Activated naive CD4-positive, alpha-beta T cell treated with anti-CD3 and anti-CD28 coated beads, Interleukin-2, amount 50 U/mL, for 72 hours (primary cell): Measurements from ENCODE around the gene CDK5RAP2. TPM values are rescaled to one million over a fixed set of nuclear protein-coding genes. Genes with fewer than 3 reads are reported as not detected.

Experiments used
- ATAC-seq, 2 donors: fragments of 150-1000 bp; cut with Tn5 transposase; 2 replicates each; pipeline ENCODE4 v1.10.0; 2021; ENCODE audit warnings: mild to moderate bottlenecking in 2 of 2, moderate library complexity in 2 of 2
- DNase-seq, 2 donors: peaks; one replicate each; pipeline ENCODE4 v3.0.0; 2021 to 2022; ENCODE audit warnings: low spot score in 2 of 2
- H3K27ac Mint-ChIP-seq, 2 donors: one replicate each; pipeline ENCODE4 v1.8.0; 2022; ENCODE audit warnings: mild to moderate bottlenecking in 2 of 2, mixed read lengths in 2 of 2
- H3K36me3 Mint-ChIP-seq, 2 donors: one replicate each; pipeline ENCODE4 v1.8.0; 2022; ENCODE audit warnings: mixed read lengths in 2 of 2
- H3K9me3 Mint-ChIP-seq, 2 donors: one replicate each; pipeline ENCODE4 v1.8.0; 2022; ENCODE audit warnings: mixed read lengths in 2 of 2
- total RNA-seq, 2 donors: library from RNA; stranded (reverse); gene quantifications; one replicate each; pipeline ENCODE4 v1.2.3, GENCODE V29; 2022

The CDK5RAP2 gene
- total RNA-seq, 2 donors from 2014 or later, result 85.9 to 128 TPM

DNA sequence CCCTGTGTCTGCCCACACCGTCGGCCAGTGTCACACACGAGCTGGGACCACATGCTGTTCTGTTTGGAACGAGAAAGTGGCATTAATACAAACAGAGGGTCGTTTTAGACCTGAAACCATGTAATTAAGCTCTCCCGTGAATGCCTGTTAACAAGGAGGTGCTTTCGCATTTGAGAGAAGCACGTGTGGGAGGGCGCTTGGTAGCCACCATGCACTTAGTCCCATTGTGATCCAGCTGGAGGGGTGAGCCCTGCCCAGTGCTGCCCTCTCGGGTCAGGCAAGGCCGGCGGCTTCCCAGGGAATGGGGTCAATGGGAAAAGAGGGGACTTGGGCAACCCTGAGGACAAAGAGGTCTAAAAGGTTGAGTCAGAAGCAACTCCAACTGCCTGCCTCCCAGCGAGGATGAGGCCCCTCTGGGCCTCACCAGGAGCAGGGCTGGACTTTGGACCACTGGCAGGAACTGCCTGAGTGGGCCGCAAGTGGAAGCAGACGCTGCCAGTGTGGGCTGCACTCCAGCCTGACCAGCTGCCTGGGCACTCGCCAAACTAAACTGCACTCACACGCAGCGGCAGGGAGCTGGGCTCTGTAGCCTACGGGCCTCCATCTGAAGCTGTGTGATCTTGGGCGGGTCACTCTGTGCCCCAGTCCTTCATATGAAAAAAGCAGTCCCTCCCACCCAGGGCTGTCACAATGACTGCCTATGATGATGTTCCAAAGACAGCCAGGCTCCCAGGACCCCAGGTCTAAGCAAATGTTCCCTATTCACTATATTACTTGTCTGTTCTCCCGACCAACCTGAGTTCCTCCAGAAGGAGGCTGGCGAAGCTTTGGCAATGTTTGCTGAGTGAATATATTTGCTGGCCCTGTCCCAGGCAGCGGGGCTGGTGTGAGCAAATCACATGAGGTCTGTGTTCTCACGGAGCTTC, 195.7 kb downstream of the CDK5RAP2 start:
- ATAC-seq, result no peak
- no peak for DNase-seq
- peaks cover 0 to 6% of the 10 kb centered on the region in 2 donors for H3K36me3 Mint-ChIP-seq
- H3K27ac Mint-ChIP-seq, result no peak overlapping the region
- peaks cover 0 to 5% of the 10 kb centered on the region in 2 donors for H3K9me3 Mint-ChIP-seq

GRCh38 chr9:120383611-120383998, 196.4 kb downstream of the CDK5RAP2 start:
- ATAC-seq (no peak), DNase-seq (no peak)
- Mint-ChIP-seq H3K27ac (no peak overlapping the region), H3K9me3 (peaks cover 3 to 7% of the 10 kb centered on the region in 2 donors), H3K36me3 (peaks cover 3 to 10% of the 10 kb centered on the region in 2 donors)

GRCh38 chr9:120382453-120382852, 197.5 kb downstream of the CDK5RAP2 start:
- ATAC-seq, result no peak
- Mint-ChIP-seq H3K9me3 (peaks cover 11 to 15% of the 10 kb centered on the region in 2 donors), H3K36me3 (peaks cover 14 to 17% of the 10 kb centered on the region in 2 donors), H3K27ac (no peak overlapping the region)
- DNase-seq, result no peak

GRCh38 chr9:120381839-120382238, 198.1 kb downstream of the CDK5RAP2 start:
- ATAC-seq (no peak), DNase-seq (no peak)
- H3K27ac Mint-ChIP-seq, result peak overlapping the region in 1 of 2 donors; percentile 26
- H3K36me3 Mint-ChIP-seq, result peaks cover 17% of the 10 kb centered on the region in 2 donors
- peaks cover 11 to 19% of the 10 kb centered on the region in 2 donors for H3K9me3 Mint-ChIP-seq

GRCh38 chr9:120379611-120380010, 200.4 kb downstream of the CDK5RAP2 start:
- Mint-ChIP-seq H3K9me3 (peaks cover 14 to 24% of the 10 kb centered on the region in 2 donors), H3K36me3 (peaks cover 17% of the 10 kb centered on the region in 2 donors), H3K27ac (no peak overlapping the region)
- peak in 1 of 2 donors; percentile 4 for DNase-seq
- no peak for ATAC-seq

GRCh38 chr9:120378680-120379079, 201.3 kb downstream of the CDK5RAP2 start:
- no peak overlapping the region for H3K27ac Mint-ChIP-seq
- H3K9me3 Mint-ChIP-seq, result peaks cover 14 to 24% of the 10 kb centered on the region in 2 donors
- peaks cover 17% of the 10 kb centered on the region in 2 donors for H3K36me3 Mint-ChIP-seq
- no peak for DNase-seq
- no peak for ATAC-seq

GRCh38 chr9:120377268-120378159, 202.5 kb downstream of the CDK5RAP2 start:
- H3K27ac Mint-ChIP-seq, result no peak overlapping the region
- ATAC-seq, result no peak
- peaks cover 14 to 24% of the 10 kb centered on the region in 2 donors for H3K9me3 Mint-ChIP-seq
- peaks cover 17% of the 10 kb centered on the region in 2 donors for H3K36me3 Mint-ChIP-seq
- peak in 1 of 2 donors; percentile 31 for DNase-seq

DNA sequence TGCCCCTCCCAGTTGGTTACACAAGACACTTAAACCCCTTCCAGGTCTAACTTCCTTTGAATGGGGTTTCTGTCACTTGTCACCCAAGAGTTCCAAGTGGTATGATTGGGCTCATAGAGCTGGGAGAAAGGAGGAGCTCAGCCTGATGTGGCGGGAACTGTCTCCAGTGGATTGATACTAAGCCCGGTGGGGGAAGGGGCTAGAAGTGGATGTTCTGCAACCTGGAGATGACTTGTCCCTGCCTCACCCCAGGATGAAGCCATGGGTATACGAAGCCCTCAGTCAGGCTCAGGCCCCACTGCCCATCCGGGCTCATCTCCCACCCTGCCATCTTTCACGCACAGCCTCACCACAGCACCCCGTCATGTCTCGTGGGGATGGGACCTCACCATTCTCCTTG, 203.9 kb downstream of the CDK5RAP2 start:
- no peak for ATAC-seq
- DNase-seq, result no peak
- Mint-ChIP-seq H3K9me3 (peaks cover 14 to 22% of the 10 kb centered on the region in 2 donors), H3K36me3 (peaks cover 11 to 17% of the 10 kb centered on the region in 2 donors), H3K27ac (peak overlapping the region in 1 of 2 donors; percentile 3)

- peak in 1 of 2 donors; percentile 26 for DNase-seq
- Mint-ChIP-seq H3K9me3 (peaks cover 14 to 19% of the 10 kb centered on the region in 2 donors), H3K36me3 (peaks cover 11 to 17% of the 10 kb centered on the region in 2 donors), H3K27ac (no peak overlapping the region)
- no peak for ATAC-seq
Observed at GRCh38 chr9:120375316-120375715, 204.7 kb downstream of the CDK5RAP2 start.

- H3K9me3 Mint-ChIP-seq, result peaks cover 14 to 19% of the 10 kb centered on the region in 2 donors
- no peak overlapping the region for H3K27ac Mint-ChIP-seq
- DNase-seq, result peak in 1 of 2 donors; percentile 30
- ATAC-seq, result no peak
- H3K36me3 Mint-ChIP-seq, result peaks cover 11 to 17% of the 10 kb centered on the region in 2 donors
Observed at GRCh38 chr9:120374817-120375216, 205.2 kb downstream of the CDK5RAP2 start.

- Mint-ChIP-seq H3K27ac (no peak overlapping the region), H3K9me3 (peaks cover 14 to 19% of the 10 kb centered on the region in 2 donors), H3K36me3 (peaks cover 11 to 17% of the 10 kb centered on the region in 2 donors)
- DNase-seq (peak in 1 of 2 donors; percentile 41), ATAC-seq (no peak)
Observed at GRCh38 chr9:120374239-120374638, 205.7 kb downstream of the CDK5RAP2 start.

GRCh38 chr9:120372040-120372439, 207.9 kb downstream of the CDK5RAP2 start:
- no peak for DNase-seq
- no peak overlapping the region for H3K27ac Mint-ChIP-seq
- peaks cover 8 to 14% of the 10 kb centered on the region in 2 donors for H3K9me3 Mint-ChIP-seq
- ATAC-seq, result no peak
- no peaks in the 10 kb centered on the region for H3K36me3 Mint-ChIP-seq

GRCh38 chr9:120369608-120370220, 210.3 kb downstream of the CDK5RAP2 start:
- peaks cover 4 to 8% of the 10 kb centered on the region in 2 donors for H3K9me3 Mint-ChIP-seq
- ATAC-seq, result no peak
- no peaks in the 10 kb centered on the region for H3K36me3 Mint-ChIP-seq
- DNase-seq, result no peak
- H3K27ac Mint-ChIP-seq, result no peak overlapping the region

GRCh38 chr9:120368799-120369198, 211.2 kb downstream of the CDK5RAP2 start:
- H3K27ac Mint-ChIP-seq, result no peak overlapping the region
- ATAC-seq, result no peak

DNA sequence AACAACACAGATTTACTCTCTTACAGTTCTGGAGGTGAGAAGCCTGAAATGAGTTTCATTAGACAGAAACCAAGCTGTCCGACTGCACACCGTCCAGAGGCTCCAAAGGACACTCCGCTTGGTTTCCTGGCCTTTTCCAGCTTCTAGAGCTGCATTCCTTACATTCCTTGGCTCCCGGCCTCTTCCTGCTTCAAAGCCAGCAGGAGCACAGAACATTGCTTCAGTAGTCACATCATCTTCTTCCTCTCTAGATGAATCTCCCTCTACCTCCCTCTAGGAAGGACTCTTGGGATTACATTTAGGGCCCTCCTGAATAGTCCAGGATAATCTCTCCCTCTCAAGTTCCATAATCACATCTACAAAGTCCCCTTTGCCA, 213.3 kb downstream of the CDK5RAP2 start:
- H3K9me3 Mint-ChIP-seq, result peaks cover 4 to 8% of the 10 kb centered on the region in 2 donors
- DNase-seq, result peak in 1 of 2 donors; percentile 2
- ATAC-seq, result no peak
- H3K36me3 Mint-ChIP-seq, result no peaks in the 10 kb centered on the region
- no peak overlapping the region for H3K27ac Mint-ChIP-seq

More at GRCh38 chr9:120368799-120369198, 211.2 kb downstream of the CDK5RAP2 start:
- DNase-seq, result no peak
- Mint-ChIP-seq H3K9me3 (peaks cover 4 to 8% of the 10 kb centered on the region in 2 donors), H3K36me3 (no peaks in the 10 kb centered on the region)

GRCh38 chr9:120365386-120365785, 214.6 kb downstream of the CDK5RAP2 start:
- ATAC-seq, result no peak
- Mint-ChIP-seq H3K36me3 (no peaks in the 10 kb centered on the region), H3K27ac (no peak overlapping the region), H3K9me3 (peaks cover 4 to 8% of the 10 kb centered on the region in 2 donors)
- no peak for DNase-seq
